CD14-positive monocyte (primary cell): ENCODE results near the gene LPA. TPM values are rescaled to one million over a fixed set of nuclear protein-coding genes. Genes with fewer than 3 reads are reported as not detected.

Experiments
- DNase-seq, 3 donors: peaks; one replicate each; pipeline ENCODE4 v3.0.0-alpha.2; 2011 to 2022
- H2AFZ ChIP-seq: 2 replicates; pipeline ENCODE4 v1.6.0; 2012; ENCODE audit warnings: mild to moderate bottlenecking, low read depth, low read length, inconsistent platforms; ENCODE audit not compliant: insufficient read depth, poor library complexity, severe bottlenecking
- H3K27ac ChIP-seq, 2 donors: 1 replicate in 1 of 2; 2 replicates in 1 of 2; pipeline ENCODE4 v1.5.1; 2012 to 2013; ENCODE audit warnings: low read length in 2 of 2, control low read depth in 1 of 2, inconsistent platforms in 1 of 2, low read depth in 1 of 2, mild to moderate bottlenecking in 1 of 2
- H3K27me3 ChIP-seq, 2 donors: one replicate each; pipeline versions ENCODE4 v1.6.0 to v1.6.1; 2011 to 2013; ENCODE audit warnings: low read length in 2 of 2; ENCODE audit not compliant: control insufficient read depth in 2 of 2, insufficient read depth in 2 of 2
- H3K36me3 ChIP-seq, 2 donors: replicated peaks in 1 of 2; 1 replicate in 1 of 2; 2 replicates in 1 of 2; pipeline versions ENCODE4 v1.5.1 to v1.6.1; 2012 to 2013; ENCODE audit warnings: low read length in 2 of 2, control low read depth in 1 of 2, inconsistent platforms in 1 of 2, mild to moderate bottlenecking in 1 of 2; ENCODE audit not compliant: insufficient read depth in 2 of 2, control insufficient read depth in 1 of 2
- H3K4me1 ChIP-seq, 2 donors: 1 replicate in 1 of 2; 2 replicates in 1 of 2; pipeline versions ENCODE4 v1.5.1 to v1.6.1; 2012 to 2013; ENCODE audit warnings: low read length in 2 of 2, control low read depth in 1 of 2, inconsistent platforms in 1 of 2, mild to moderate bottlenecking in 1 of 2, moderate library complexity in 1 of 2; ENCODE audit not compliant: insufficient read depth in 2 of 2, control insufficient read depth in 1 of 2
- H3K4me2 ChIP-seq: replicated peaks from 2 replicates; pipeline ENCODE3; 2012; ENCODE audit warnings: low read length, moderate library complexity, mild to moderate bottlenecking; ENCODE audit not compliant: poor library complexity, severe bottlenecking; ENCODE audit errors: extremely low read depth
- H3K4me3 ChIP-seq, 3 experiments: fragments of 200-600 bp in 1 of 3; sonication (generic) in 1 of 3; replicated peaks in 1 of 3; 1 replicate in 2 of 3; 2 replicates in 1 of 3; pipeline ENCODE4 v1.5.1; 2011 to 2013; ENCODE audit warnings: low read length in 3 of 3, mild to moderate bottlenecking in 3 of 3, control low read depth in 2 of 3, low read depth in 2 of 3, inconsistent platforms in 1 of 3, moderate library complexity in 1 of 3
- H3K79me2 ChIP-seq: 2 replicates; pipeline ENCODE4 v1.6.0; 2012; ENCODE audit warnings: mild to moderate bottlenecking, control low read depth, inconsistent platforms, low read length, moderate library complexity; ENCODE audit not compliant: insufficient read depth
- H3K9ac ChIP-seq: 2 replicates; pipeline ENCODE4 v1.6.0; 2017; ENCODE audit warnings: low read length, mild to moderate bottlenecking; ENCODE audit not compliant: insufficient read depth, poor library complexity, severe bottlenecking
- H3K9me3 ChIP-seq, 2 donors: replicated peaks in 1 of 2; 1 replicate in 1 of 2; 2 replicates in 1 of 2; pipeline versions ENCODE4 v1.5.1 to v1.6.1; 2012 to 2013; ENCODE audit warnings: low read length in 2 of 2, control low read depth in 1 of 2; ENCODE audit not compliant: control insufficient read depth in 1 of 2, insufficient read depth in 1 of 2
- H4K20me1 ChIP-seq: 2 replicates; pipeline ENCODE4 v1.6.0; 2012; ENCODE audit warnings: mild to moderate bottlenecking, low read length, control low read depth, moderate library complexity; ENCODE audit not compliant: insufficient read depth
- H3K27ac Mint-ChIP-seq, 7 donors: one replicate each; pipeline ENCODE4 v1.8.0; 2020; ENCODE audit warnings: mild to moderate bottlenecking in 7 of 7, mixed read lengths in 7 of 7, moderate library complexity in 6 of 7, inconsistent platforms in 2 of 7
- H3K27me3 Mint-ChIP-seq, 3 donors: one replicate each; pipeline ENCODE4 v1.8.0; 2021 to 2022; ENCODE audit warnings: low read depth in 3 of 3, mild to moderate bottlenecking in 3 of 3, mixed read lengths in 3 of 3, moderate library complexity in 3 of 3, inconsistent platforms in 1 of 3
- H3K36me3 Mint-ChIP-seq, 2 donors: one replicate each; pipeline ENCODE4 v1.8.0; 2020; ENCODE audit warnings: mixed read lengths in 2 of 2, inconsistent platforms in 1 of 2, mild to moderate bottlenecking in 1 of 2
- H3K4me1 Mint-ChIP-seq: one replicate; pipeline ENCODE4 v1.8.0; 2020; ENCODE audit warnings: mild to moderate bottlenecking, mixed read lengths
- H3K4me3 Mint-ChIP-seq, 2 donors: one replicate each; pipeline ENCODE4 v1.8.0; 2020; ENCODE audit warnings: mild to moderate bottlenecking in 2 of 2, mixed read lengths in 2 of 2, moderate library complexity in 1 of 2
- H3K9me3 Mint-ChIP-seq, 7 donors: one replicate each; pipeline ENCODE4 v1.8.0; 2020 to 2022; ENCODE audit warnings: mixed read lengths in 7 of 7, mild to moderate bottlenecking in 6 of 7, moderate library complexity in 6 of 7, inconsistent platforms in 2 of 7
- WGBS: methylation state at CpG from one replicate; pipeline ENCODE4 v1.1.5; 2013; ENCODE audit warnings: missing lambda C conversion rate; ENCODE audit not compliant: insufficient coverage; 5-methylcytosine and 5-hydroxymethylcytosine counted together
- intact Hi-C, 2 donors: fragments of 100-400 bp; cut with micrococcal nuclease; formaldehyde crosslinking; loops; one replicate each; pipeline versions ENCODE4 v1.15.0 to v1.15.1; 2023
- polyA plus RNA-seq, 3 donors: library from polyadenylated mRNA; depleted of rRNA in 1 of 3; unstranded in 2 of 3; stranded (reverse) in 1 of 3; fragments of 300-500 nt in 2 of 3; fragments of >200 nt in 1 of 3; fragmentation: Illumina TruSeq in 2 of 3; gene quantifications; 1 replicate in 2 of 3; 2 replicates in 1 of 3; pipeline ENCODE4 v1.2.3, GENCODE V29; 2012 to 2021
- TF ChIP-seq, protein P1 (sequence below): fragments of 200-600 bp; IDR thresholded peaks from one replicate; pipeline ENCODE4 v1.8.0; 2022; ENCODE audit warnings: antibody characterized with exemption, mild to moderate bottlenecking

The LPA gene
- polyA plus RNA-seq, 3 donors: not detected

DNA sequence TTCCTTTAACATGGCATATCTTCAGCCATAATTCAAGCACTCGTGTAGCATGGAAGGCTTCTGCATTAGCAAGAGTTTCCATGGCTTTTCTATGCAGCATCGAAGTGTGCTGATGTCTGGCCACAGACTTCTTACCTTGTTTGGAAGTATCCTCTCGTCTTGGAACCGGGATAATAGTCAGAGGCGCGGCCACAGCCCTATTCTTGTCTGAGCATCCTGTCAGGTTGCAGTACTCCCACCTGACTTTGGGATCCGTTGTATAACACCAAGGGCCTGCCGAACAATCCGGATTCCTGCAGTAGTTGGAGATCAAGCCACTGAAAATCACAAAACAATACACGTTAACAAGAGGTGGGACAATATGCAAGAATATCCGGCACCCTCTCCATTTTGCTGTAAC lies 177.0 kb downstream of the LPA start:
- no peak overlapping the region for H3K9ac ChIP-seq
- H3K36me3 Mint-ChIP-seq: no peaks in the 10 kb centered on the region
- no peaks in the 10 kb centered on the region for H3K9me3 ChIP-seq
- H3K4me1 Mint-ChIP-seq: no peaks in the 10 kb centered on the region
- no peak overlapping the region for H3K27ac Mint-ChIP-seq
- peaks cover 4 to 13% (median 7%) of the 10 kb centered on the region in 3 donors for H3K27me3 Mint-ChIP-seq
- H4K20me1 ChIP-seq: no peaks in the 10 kb centered on the region
- no peaks in the 10 kb centered on the region for H3K36me3 ChIP-seq
- intact Hi-C loops: no loop called here
- H3K27ac ChIP-seq: no peak overlapping the region
- no peaks in the 10 kb centered on the region for H3K79me2 ChIP-seq
- TF ChIP-seq, protein P1, sequence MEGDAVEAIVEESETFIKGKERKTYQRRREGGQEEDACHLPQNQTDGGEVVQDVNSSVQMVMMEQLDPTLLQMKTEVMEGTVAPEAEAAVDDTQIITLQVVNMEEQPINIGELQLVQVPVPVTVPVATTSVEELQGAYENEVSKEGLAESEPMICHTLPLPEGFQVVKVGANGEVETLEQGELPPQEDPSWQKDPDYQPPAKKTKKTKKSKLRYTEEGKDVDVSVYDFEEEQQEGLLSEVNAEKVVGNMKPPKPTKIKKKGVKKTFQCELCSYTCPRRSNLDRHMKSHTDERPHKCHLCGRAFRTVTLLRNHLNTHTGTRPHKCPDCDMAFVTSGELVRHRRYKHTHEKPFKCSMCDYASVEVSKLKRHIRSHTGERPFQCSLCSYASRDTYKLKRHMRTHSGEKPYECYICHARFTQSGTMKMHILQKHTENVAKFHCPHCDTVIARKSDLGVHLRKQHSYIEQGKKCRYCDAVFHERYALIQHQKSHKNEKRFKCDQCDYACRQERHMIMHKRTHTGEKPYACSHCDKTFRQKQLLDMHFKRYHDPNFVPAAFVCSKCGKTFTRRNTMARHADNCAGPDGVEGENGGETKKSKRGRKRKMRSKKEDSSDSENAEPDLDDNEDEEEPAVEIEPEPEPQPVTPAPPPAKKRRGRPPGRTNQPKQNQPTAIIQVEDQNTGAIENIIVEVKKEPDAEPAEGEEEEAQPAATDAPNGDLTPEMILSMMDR: no peak
- H3K4me3 ChIP-seq: no peak overlapping the region
- no peak overlapping the region for H3K4me2 ChIP-seq
- H2AFZ ChIP-seq: no peak overlapping the region
- no peak for DNase-seq
- 85% methylated on average over 9 of the region's 11 CpGs for WGBS
- H3K4me3 Mint-ChIP-seq: no peak overlapping the region
- H3K27me3 ChIP-seq: no peaks in the 10 kb centered on the region
- no peaks in the 10 kb centered on the region for H3K4me1 ChIP-seq
- peaks cover 0 to 9% (median 6%) of the 10 kb centered on the region in 7 donors for H3K9me3 Mint-ChIP-seq

Other genes with a start within 250 kb of the LPA start
- gene PLG, start 38.0 kb upstream of the LPA start, polyA plus RNA-seq: not detected